ENCODE results near the gene NTN3.

Gene NTN3

DNA sequence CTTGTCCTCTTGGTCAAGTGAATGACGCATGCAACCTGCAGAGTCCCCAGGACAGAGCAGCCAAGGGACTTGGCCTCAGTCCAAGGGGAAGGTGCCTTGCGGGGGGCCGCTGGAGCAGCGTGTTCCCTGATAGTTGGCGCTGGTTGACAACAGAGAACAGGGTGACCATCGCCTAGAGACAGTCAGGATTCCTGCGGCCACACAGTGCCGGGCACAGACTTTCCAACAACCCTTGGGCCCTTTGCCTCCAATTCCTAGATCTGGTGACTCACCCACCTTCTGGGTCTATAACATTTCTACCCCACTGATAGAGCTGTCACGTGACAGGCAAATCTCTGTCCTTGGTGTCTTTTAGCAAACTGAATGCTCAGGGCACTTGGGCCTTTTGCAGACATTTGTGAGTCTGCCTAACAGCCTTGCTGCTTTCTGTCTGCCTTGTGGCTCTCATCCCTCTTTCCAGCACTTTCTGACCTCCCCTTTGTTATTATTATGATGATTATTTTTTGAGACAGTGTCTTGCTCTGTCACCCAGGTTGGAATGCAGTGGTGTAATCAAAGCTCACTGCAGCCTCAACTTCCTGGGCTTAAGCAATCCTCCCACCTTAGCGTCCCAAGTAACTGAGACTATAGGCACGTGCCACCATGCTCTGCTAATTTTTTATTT is 23.0 kb upstream of the NTN3 start:
- Histone ChIP-seq H3K27ac (ENCODE audit: low read length) (no peak overlapping the region), H3K9me3 (ENCODE audit: insufficient read depth, low read length, severe bottlenecking) (no peaks in the 10 kb centered on the region), H3K4me1 (ENCODE audit: insufficient read depth, low read length) (no peaks in the 10 kb centered on the region), H4K20me1 (ENCODE audit: insufficient read depth, low read length) (peaks cover 60% of the 10 kb centered on the region), H3K36me3 (ENCODE audit: insufficient read depth, low read length) (peaks cover 97% of the 10 kb centered on the region), H3K27me3 (ENCODE audit: insufficient read depth, low read length, poor library complexity) (no peaks in the 10 kb centered on the region), H3K4me2 (ENCODE audit: insufficient read depth, low read length) (no peak overlapping the region), H3K79me2 (ENCODE audit: insufficient read depth, low read length) (peaks cover 41% of the 10 kb centered on the region), H2AFZ (ENCODE audit: low read depth, low read length) (no peak overlapping the region), H3K9ac (ENCODE audit: low read depth, low read length) (no peak overlapping the region), H3K4me3 (ENCODE audit: low read depth in 1 of 2, low read length in 2 of 2) (no peak overlapping the region)
- ATAC-seq (ENCODE audit: insufficient read depth, low read depth) (no peak), DNase-seq (no peak)
- no peak for TF ChIP-seq CTCF (IDR thresholded peaks at IDR 0.05; ENCODE audit: borderline replicate concordance, extremely low read depth, low read length, poor library complexity, severe bottlenecking)
- no peak for TF ChIP-seq EZH2 (IDR thresholded peaks at IDR 0.05; ENCODE audit: borderline replicate concordance, low read depth, low read length, severe bottlenecking)

GRCh38 chr16:2449118-2449517 is 22.0 kb upstream of the NTN3 start:
- Histone ChIP-seq H3K36me3 (ENCODE audit: insufficient read depth, low read length) (peaks cover 97% of the 10 kb centered on the region), H3K27me3 (ENCODE audit: insufficient read depth, low read length, poor library complexity) (no peaks in the 10 kb centered on the region), H3K9ac (ENCODE audit: low read depth, low read length) (no peak overlapping the region), H2AFZ (ENCODE audit: low read depth, low read length) (no peak overlapping the region), H4K20me1 (ENCODE audit: insufficient read depth, low read length) (peaks cover 66% of the 10 kb centered on the region), H3K27ac (ENCODE audit: low read length) (no peak overlapping the region), H3K4me2 (ENCODE audit: insufficient read depth, low read length) (no peak overlapping the region), H3K79me2 (ENCODE audit: insufficient read depth, low read length) (peaks cover 35% of the 10 kb centered on the region), H3K4me3 (ENCODE audit: low read depth in 1 of 2, low read length in 2 of 2) (no peak overlapping the region), H3K4me1 (ENCODE audit: insufficient read depth, low read length) (no peaks in the 10 kb centered on the region), H3K9me3 (ENCODE audit: insufficient read depth, low read length, severe bottlenecking) (no peaks in the 10 kb centered on the region)
- no peak for ATAC-seq (ENCODE audit: insufficient read depth, low read depth)
- TF ChIP-seq EZH2 (IDR thresholded peaks at IDR 0.05; ENCODE audit: borderline replicate concordance, low read depth, low read length, severe bottlenecking) (no peak), CTCF (IDR thresholded peaks at IDR 0.05; ENCODE audit: borderline replicate concordance, extremely low read depth, low read length, poor library complexity, severe bottlenecking) (no peak)
- no peak for DNase-seq

GRCh38 chr16:2450535-2450934 is 20.6 kb upstream of the NTN3 start:
- Histone ChIP-seq H4K20me1 (ENCODE audit: insufficient read depth, low read length) (peaks cover 57% of the 10 kb centered on the region), H3K79me2 (ENCODE audit: insufficient read depth, low read length) (peaks cover 26% of the 10 kb centered on the region), H3K27ac (ENCODE audit: low read length) (no peak overlapping the region), H3K4me3 (ENCODE audit: low read depth in 1 of 2, low read length in 2 of 2) (no peak overlapping the region), H3K9me3 (ENCODE audit: insufficient read depth, low read length, severe bottlenecking) (no peaks in the 10 kb centered on the region), H3K9ac (ENCODE audit: low read depth, low read length) (no peak overlapping the region), H3K4me1 (ENCODE audit: insufficient read depth, low read length) (no peaks in the 10 kb centered on the region), H3K4me2 (ENCODE audit: insufficient read depth, low read length) (no peak overlapping the region), H3K27me3 (ENCODE audit: insufficient read depth, low read length, poor library complexity) (no peaks in the 10 kb centered on the region), H3K36me3 (ENCODE audit: insufficient read depth, low read length) (peaks cover 98% of the 10 kb centered on the region), H2AFZ (ENCODE audit: low read depth, low read length) (no peak overlapping the region)
- TF ChIP-seq EZH2 (IDR thresholded peaks at IDR 0.05; ENCODE audit: borderline replicate concordance, low read depth, low read length, severe bottlenecking), result no peak
- DNase-seq (no peak), ATAC-seq (ENCODE audit: insufficient read depth, low read depth) (no peak)

- ATAC-seq (ENCODE audit: insufficient read depth, low read depth), result no peak
- peaks cover 57% of the 10 kb centered on the region for H4K20me1 ChIP-seq (ENCODE audit: insufficient read depth, low read length)
These were observed 20.1 kb upstream of the NTN3 start for GRCh38 chr16:2450975-2451381.

More at GRCh38 chr16:2450975-2451381, 20.1 kb upstream of the NTN3 start:
- Histone ChIP-seq H3K27me3 (ENCODE audit: insufficient read depth, low read length, poor library complexity) (no peaks in the 10 kb centered on the region), H3K9me3 (ENCODE audit: insufficient read depth, low read length, severe bottlenecking) (no peaks in the 10 kb centered on the region), H3K27ac (ENCODE audit: low read length) (no peak overlapping the region), H3K9ac (ENCODE audit: low read depth, low read length) (no peak overlapping the region), H2AFZ (ENCODE audit: low read depth, low read length) (no peak overlapping the region), H3K4me2 (ENCODE audit: insufficient read depth, low read length) (no peak overlapping the region), H3K4me3 (ENCODE audit: low read depth in 1 of 2, low read length in 2 of 2) (no peak overlapping the region), H3K4me1 (ENCODE audit: insufficient read depth, low read length) (no peaks in the 10 kb centered on the region), H3K36me3 (ENCODE audit: insufficient read depth, low read length) (peaks cover 98% of the 10 kb centered on the region), H3K79me2 (ENCODE audit: insufficient read depth, low read length) (peaks cover 23% of the 10 kb centered on the region)
- DNase-seq, result no peak
- TF ChIP-seq EZH2 (IDR thresholded peaks at IDR 0.05; ENCODE audit: borderline replicate concordance, low read depth, low read length, severe bottlenecking) (no peak), CTCF (IDR thresholded peaks at IDR 0.05; ENCODE audit: borderline replicate concordance, extremely low read depth, low read length, poor library complexity, severe bottlenecking) (no peak)
